ENCODE data around the gene NUCKS1. TPM values are rescaled to one million over a fixed set of nuclear protein-coding genes. Genes with fewer than 3 reads are reported as not detected.

NUCKS1 gene
- total and polyA plus RNA-seq, 2 donors (not counting 1 experiment from before 2014, with no cell fraction given): 98.1 to 137 TPM

DNA sequence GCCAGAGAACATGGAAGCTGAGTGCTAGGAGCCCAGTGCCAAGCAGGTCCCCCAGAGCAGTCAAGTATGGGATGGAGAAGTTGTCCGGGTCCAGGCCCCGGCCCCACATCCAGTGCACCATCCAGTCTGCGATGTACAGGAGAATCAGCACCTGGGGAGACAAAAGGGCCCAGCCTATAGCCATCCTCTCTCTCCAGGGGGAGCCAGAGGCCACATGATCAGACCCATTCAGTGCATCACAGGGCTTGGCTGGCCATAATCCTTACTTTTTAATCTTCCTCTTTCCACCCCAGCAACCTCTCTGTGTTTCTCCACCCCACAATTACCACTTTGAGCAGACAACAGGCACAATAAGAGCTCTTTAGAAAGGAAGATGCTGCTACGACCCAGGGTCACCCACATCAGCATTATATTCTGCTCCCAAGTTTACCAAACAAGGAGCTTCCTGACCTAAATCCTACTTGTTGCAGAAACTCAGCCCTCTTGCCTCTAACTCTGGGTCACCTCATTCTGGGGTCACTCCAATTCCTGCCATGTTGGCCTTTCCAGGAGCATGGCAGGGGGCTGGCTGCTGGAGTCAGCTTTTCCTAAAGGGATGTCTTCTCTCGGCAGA lies 41.7 kb upstream of the NUCKS1 start:
- H4K20me1 ChIP-seq (ENCODE audit: control insufficient read depth, extremely low read depth, insufficient read depth, low read length): no peaks in the 10 kb centered on the region
- peaks cover 3% of the 10 kb centered on the region for H3K36me3 ChIP-seq (ENCODE audit: control insufficient read depth, insufficient read depth, low read length)
- H2AFZ ChIP-seq (ENCODE audit: low read length): no peak overlapping the region
- no peak overlapping the region for H3K4me3 ChIP-seq (replicated peaks in 1 of 4; ENCODE audit: control extremely low read depth in 1 of 4, insufficient read depth in 1 of 4, low read depth in 3 of 4, low read length in 4 of 4)
- no peak overlapping the region for H3K27ac ChIP-seq (ENCODE audit: insufficient read depth, low read length)
- no peaks in the 10 kb centered on the region for H3K79me2 ChIP-seq (ENCODE audit: control insufficient read depth, insufficient read depth, low read length)
- no peaks in the 10 kb centered on the region for H3K9me3 ChIP-seq (ENCODE audit: control insufficient read depth, insufficient read depth, low read depth, low read length)
- no peak for TF ChIP-seq EZH2 (IDR thresholded peaks at IDR 0.05; ENCODE audit: low read length, missing control alignments)
- TF ChIP-seq, protein P1, sequence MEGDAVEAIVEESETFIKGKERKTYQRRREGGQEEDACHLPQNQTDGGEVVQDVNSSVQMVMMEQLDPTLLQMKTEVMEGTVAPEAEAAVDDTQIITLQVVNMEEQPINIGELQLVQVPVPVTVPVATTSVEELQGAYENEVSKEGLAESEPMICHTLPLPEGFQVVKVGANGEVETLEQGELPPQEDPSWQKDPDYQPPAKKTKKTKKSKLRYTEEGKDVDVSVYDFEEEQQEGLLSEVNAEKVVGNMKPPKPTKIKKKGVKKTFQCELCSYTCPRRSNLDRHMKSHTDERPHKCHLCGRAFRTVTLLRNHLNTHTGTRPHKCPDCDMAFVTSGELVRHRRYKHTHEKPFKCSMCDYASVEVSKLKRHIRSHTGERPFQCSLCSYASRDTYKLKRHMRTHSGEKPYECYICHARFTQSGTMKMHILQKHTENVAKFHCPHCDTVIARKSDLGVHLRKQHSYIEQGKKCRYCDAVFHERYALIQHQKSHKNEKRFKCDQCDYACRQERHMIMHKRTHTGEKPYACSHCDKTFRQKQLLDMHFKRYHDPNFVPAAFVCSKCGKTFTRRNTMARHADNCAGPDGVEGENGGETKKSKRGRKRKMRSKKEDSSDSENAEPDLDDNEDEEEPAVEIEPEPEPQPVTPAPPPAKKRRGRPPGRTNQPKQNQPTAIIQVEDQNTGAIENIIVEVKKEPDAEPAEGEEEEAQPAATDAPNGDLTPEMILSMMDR (conservative IDR thresholded peaks at IDR 0.05 in 1 of 2, IDR thresholded peaks at IDR 0.05 in 1 of 2; ENCODE audit: low read depth in 1 of 2, low read length in 2 of 2): peak; percentile 75 to 88
- H3K27me3 ChIP-seq (ENCODE audit: control insufficient read depth, insufficient read depth, low read length): no peaks in the 10 kb centered on the region
- H3K9ac ChIP-seq (ENCODE audit: insufficient read depth, low read length): no peak overlapping the region
- H3K4me1 ChIP-seq (ENCODE audit: control insufficient read depth, extremely low read depth, insufficient read depth, low read length): no peaks in the 10 kb centered on the region
- DNase-seq (ENCODE audit: low read depth in 2 of 2): peak; percentile 21 to 48
- H3K4me2 ChIP-seq (ENCODE audit: extremely low read depth, insufficient read depth, low read length): no peak overlapping the region

DNA sequence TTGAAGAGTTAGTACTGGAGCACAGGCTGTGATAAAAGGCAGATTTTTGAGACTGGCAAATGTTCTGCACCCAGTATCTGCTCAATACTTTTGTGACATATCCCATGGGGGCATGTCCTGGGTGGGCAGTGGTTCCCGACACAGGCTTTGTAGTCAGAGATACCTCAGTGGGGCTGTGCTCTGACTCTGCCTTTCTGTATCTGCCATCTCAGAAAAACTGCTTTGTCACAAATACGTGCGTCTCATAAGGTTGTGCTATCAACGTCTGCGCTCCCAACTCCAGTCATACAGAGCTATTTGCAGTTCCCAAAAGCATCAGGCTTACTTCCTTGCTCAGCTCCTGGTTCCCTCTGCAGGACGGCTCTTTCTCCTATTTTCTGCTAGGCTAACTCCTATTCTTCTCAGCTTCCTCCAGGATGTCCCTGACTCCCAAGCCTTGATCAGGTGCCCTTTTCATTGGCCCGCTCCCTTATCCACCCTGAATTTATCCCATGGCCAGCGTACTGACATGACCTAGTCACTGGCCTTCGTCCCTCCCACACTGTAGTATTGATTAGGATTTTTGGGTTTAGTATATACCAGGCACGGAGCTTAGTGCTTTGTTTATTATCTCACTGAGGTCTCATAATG lies 37.4 kb upstream of the NUCKS1 start:
- no peak overlapping the region for H3K9ac ChIP-seq (ENCODE audit: insufficient read depth, low read length)
- peaks cover 2% of the 10 kb centered on the region for H3K36me3 ChIP-seq (ENCODE audit: control insufficient read depth, insufficient read depth, low read length)
- no peak for DNase-seq (ENCODE audit: low read depth in 2 of 2)
- H3K4me3 ChIP-seq (replicated peaks in 1 of 4; ENCODE audit: control extremely low read depth in 1 of 4, insufficient read depth in 1 of 4, low read depth in 3 of 4, low read length in 4 of 4): no peak overlapping the region
- H3K27me3 ChIP-seq (ENCODE audit: control insufficient read depth, insufficient read depth, low read length): no peaks in the 10 kb centered on the region
- TF ChIP-seq, protein P1 (conservative IDR thresholded peaks at IDR 0.05 in 1 of 2, IDR thresholded peaks at IDR 0.05 in 1 of 2; ENCODE audit: low read depth in 1 of 2, low read length in 2 of 2): no peak
- no peak for TF ChIP-seq EZH2 (IDR thresholded peaks at IDR 0.05; ENCODE audit: low read length, missing control alignments)
- no peaks in the 10 kb centered on the region for H3K4me1 ChIP-seq (ENCODE audit: control insufficient read depth, extremely low read depth, insufficient read depth, low read length)
- no peak overlapping the region for H2AFZ ChIP-seq (ENCODE audit: low read length)
- no peaks in the 10 kb centered on the region for H4K20me1 ChIP-seq (ENCODE audit: control insufficient read depth, extremely low read depth, insufficient read depth, low read length)
- H3K27ac ChIP-seq (ENCODE audit: insufficient read depth, low read length): no peak overlapping the region
- H3K79me2 ChIP-seq (ENCODE audit: control insufficient read depth, insufficient read depth, low read length): no peaks in the 10 kb centered on the region
- H3K4me2 ChIP-seq (ENCODE audit: extremely low read depth, insufficient read depth, low read length): no peak overlapping the region
- H3K9me3 ChIP-seq (ENCODE audit: control insufficient read depth, insufficient read depth, low read depth, low read length): no peaks in the 10 kb centered on the region

DNA sequence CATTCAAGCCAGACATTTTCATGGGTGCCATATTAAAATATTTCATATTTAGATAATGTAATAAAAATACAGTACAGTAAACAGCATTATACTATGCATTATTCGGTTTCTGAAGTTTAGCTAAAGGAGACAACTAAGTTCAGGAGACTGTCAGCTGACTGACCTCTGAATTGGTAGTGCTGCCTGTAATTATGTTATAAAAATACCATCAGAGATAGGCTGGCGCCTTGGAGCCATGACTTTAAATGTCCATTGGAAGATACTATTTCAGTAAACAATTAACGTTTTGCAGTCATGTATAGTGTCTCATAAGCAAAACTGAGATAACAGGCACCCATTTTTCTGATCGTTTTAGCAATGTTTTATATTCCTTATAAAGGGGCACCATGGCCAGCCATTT lies 36.6 kb upstream of the NUCKS1 start:
- Histone ChIP-seq H3K4me2 (ENCODE audit: extremely low read depth, insufficient read depth, low read length) (no peak overlapping the region), H3K27ac (ENCODE audit: insufficient read depth, low read length) (no peak overlapping the region), H2AFZ (ENCODE audit: low read length) (no peak overlapping the region), H3K9me3 (ENCODE audit: control insufficient read depth, insufficient read depth, low read depth, low read length) (no peaks in the 10 kb centered on the region), H4K20me1 (ENCODE audit: control insufficient read depth, extremely low read depth, insufficient read depth, low read length) (no peaks in the 10 kb centered on the region), H3K4me3 (replicated peaks in 1 of 4; ENCODE audit: control extremely low read depth in 1 of 4, insufficient read depth in 1 of 4, low read depth in 3 of 4, low read length in 4 of 4) (no peak overlapping the region), H3K36me3 (ENCODE audit: control insufficient read depth, insufficient read depth, low read length) (no peaks in the 10 kb centered on the region), H3K79me2 (ENCODE audit: control insufficient read depth, insufficient read depth, low read length) (no peaks in the 10 kb centered on the region), H3K4me1 (ENCODE audit: control insufficient read depth, extremely low read depth, insufficient read depth, low read length) (no peaks in the 10 kb centered on the region), H3K27me3 (ENCODE audit: control insufficient read depth, insufficient read depth, low read length) (no peaks in the 10 kb centered on the region), H3K9ac (ENCODE audit: insufficient read depth, low read length) (no peak overlapping the region)
- no peak for DNase-seq (ENCODE audit: low read depth in 2 of 2)
- TF ChIP-seq, protein P1 (conservative IDR thresholded peaks at IDR 0.05 in 1 of 2, IDR thresholded peaks at IDR 0.05 in 1 of 2; ENCODE audit: low read depth in 1 of 2, low read length in 2 of 2): no peak
- no peak for TF ChIP-seq EZH2 (IDR thresholded peaks at IDR 0.05; ENCODE audit: low read length, missing control alignments)

All from fibroblast of lung (primary cell).